A549 (cell line): Measurements from ENCODE around the gene ADAM10. TPM values are rescaled to one million over a fixed set of nuclear protein-coding genes. Genes with fewer than 3 reads are reported as not detected.

Experiments used
- ATAC-seq, 2 experiments: fragments of 200-7000 bp in 1 of 2; fragments of >200 bp in 1 of 2; cut with Nextera tagmentation in 1 of 2; cut with Tn5 transposase in 1 of 2; 3 replicates each; pipeline versions ENCODE4 v1.8.0 to v1.9.1; 2018 to 2020; ENCODE audit warnings: mild to moderate bottlenecking in 1 of 2, moderate library complexity in 1 of 2
- CTCF ChIA-PET: fragments of 300-600 bp; sonication (Branson Sonifier 250); formaldehyde crosslinking; extraction: SDS; loops from one replicate; lab custom pipeline; 2021; ENCODE audit warnings: antibody characterized with exemption, inconsistent platforms; lab: Yijun Ruan, JAX
- POLR2A ChIA-PET: fragments of 350-600 bp; formaldehyde crosslinking; extraction: SDS; loops from one replicate; lab custom pipeline; 2021; ENCODE audit warnings: antibody characterized with exemption, inconsistent platforms; lab: Yijun Ruan, JAX
- DNase-seq, 2 experiments: peaks; one replicate each; pipeline versions ENCODE4 v3.0.0 to v3.0.0-alpha.2; 2011 to 2016; ENCODE audit warnings: low read depth in 1 of 2, low spot score in 1 of 2
- FAIRE-seq: peaks from 2 replicates; lab custom pipeline; 2011; peaks lifted over from hg19 to GRCh38; lab: Jason Lieb, UNC
- H3K27ac ChIP-seq, 2 experiments: fragments of >200 bp; sonication (Bioruptor Twin); formaldehyde crosslinking; 3 replicates each; pipeline ENCODE4 v1.5.1; 2016 to 2017
- H3K4me1 ChIP-seq: fragments of >200 bp; sonication (Bioruptor Twin); formaldehyde crosslinking; 3 replicates; pipeline ENCODE4 v1.6.1; 2016
- H3K4me2 ChIP-seq: fragments of >200 bp; sonication (Bioruptor Twin); formaldehyde crosslinking; 3 replicates; pipeline ENCODE4 v1.6.1; 2016
- H3K4me3 ChIP-seq: fragments of >200 bp; sonication (Bioruptor Twin); formaldehyde crosslinking; 3 replicates; pipeline ENCODE4 v1.5.1; 2016
- H3K9me3 ChIP-seq: fragments of >200 bp; sonication (Bioruptor Twin); formaldehyde crosslinking; 3 replicates; pipeline ENCODE4 v1.6.1; 2016
- ATOH8 ChIP-seq: fragments of 250-450 bp; sonication (Bioruptor Pico); IDR thresholded peaks from 2 replicates; pipeline ENCODE4 v1.5.0; 2020; ENCODE audit warnings: low read depth, mild to moderate bottlenecking, moderate library complexity
- CHD2 ChIP-seq: fragments of 150-350 bp; IDR thresholded peaks from 2 replicates; pipeline ENCODE4 v1.6.1; 2014; ENCODE audit warnings: low read length; ENCODE audit not compliant: partially characterized antibody
- EHMT2 ChIP-seq: fragments of 200-600 bp; sonication (generic); IDR thresholded peaks from 2 replicates; pipeline ENCODE4 v1.6.1; 2016; ENCODE audit warnings: antibody characterized with exemption, low read depth, mild to moderate bottlenecking, moderate library complexity
- ESRRA ChIP-seq: fragments of 150-350 bp; IDR thresholded peaks from 2 replicates; pipeline ENCODE4 v1.6.1; 2014; ENCODE audit warnings: mild to moderate bottlenecking, low read length, borderline replicate concordance
- FOXS1 ChIP-seq: fragments of 250-450 bp; sonication (Bioruptor Pico); IDR thresholded peaks from 2 replicates; pipeline ENCODE4 v1.5.0; 2020; ENCODE audit warnings: mild to moderate bottlenecking, moderate library complexity
- JUNB ChIP-seq: fragments of >200 bp; sonication (Bioruptor Twin); formaldehyde crosslinking; IDR thresholded peaks from 2 replicates; pipeline ENCODE4 v1.6.1; 2016
- MAFK ChIP-seq: fragments of 450-650 bp; IDR thresholded peaks from 2 replicates; pipeline ENCODE4 v1.6.1; 2014; ENCODE audit not compliant: partially characterized antibody
- MYC ChIP-seq: IDR thresholded peaks from 2 replicates; pipeline ENCODE4 v1.6.1; 2012; ENCODE audit warnings: mild to moderate bottlenecking, inconsistent platforms, low read length, improper control_type of control experiment, borderline replicate concordance
- NR3C1 ChIP-seq: fragments of >200 bp; sonication (Bioruptor Twin); formaldehyde crosslinking; IDR thresholded peaks from 3 replicates; pipeline ENCODE4 v1.6.1; 2017
- PBX3 ChIP-seq: IDR thresholded peaks from 2 replicates; pipeline ENCODE4 v1.6.1; 2012
- REST ChIP-seq: fragments of 200-600 bp; sonication (generic); IDR thresholded peaks from 2 replicates; pipeline ENCODE4 v1.6.1; 2016; ENCODE audit warnings: antibody characterized with exemption, mild to moderate bottlenecking, moderate library complexity
- SREBF2 ChIP-seq: fragments of 450-650 bp; IDR thresholded peaks from 2 replicates; pipeline ENCODE4 v1.6.1; 2014; ENCODE audit warnings: mild to moderate bottlenecking, moderate library complexity
- TFCP2L1 ChIP-seq: fragments of 250-450 bp; sonication (Bioruptor Pico); IDR thresholded peaks from 2 replicates; pipeline ENCODE4 v1.5.0; 2021; ENCODE audit warnings: mild to moderate bottlenecking
- TP53 ChIP-seq: fragments of 250-450 bp; sonication (Bioruptor Pico); IDR thresholded peaks from 2 replicates; pipeline ENCODE4 v1.5.0; 2021; ENCODE audit warnings: mild to moderate bottlenecking, moderate library complexity
- ZC3H11A ChIP-seq: fragments of 450-650 bp; IDR thresholded peaks from 2 replicates; pipeline ENCODE4 v1.6.1; 2014; ENCODE audit warnings: antibody characterized with exemption, mild to moderate bottlenecking
- ZNF302 ChIP-seq: fragments of 250-450 bp; sonication (Bioruptor Pico); IDR thresholded peaks from 2 replicates; pipeline ENCODE4 v1.9.0; 2021; ENCODE audit warnings: inconsistent platforms, mild to moderate bottlenecking, moderate library complexity
- WGBS: methylation state at CpG from one replicate; pipeline ENCODE4 v1.1.6; 2017; ENCODE audit errors: missing lambda C conversion rate; 5-methylcytosine and 5-hydroxymethylcytosine counted together
- polyA plus RNA-seq, 4 experiments: library from polyadenylated mRNA; depleted of rRNA in 3 of 4; stranded (reverse); fragments of >200 nt; fragmentation: RNase III in 1 of 4; extraction: RNeasy Plus Mini Kit Qiagen cat#74134 plus additional on column Dnase treatment in 1 of 4; gene quantifications; 2 replicates in 3 of 4; 3 replicates in 1 of 4; pipeline ENCODE4 v1.2.3, GENCODE V29; 2011 to 2017

ADAM10 gene
- polyA plus RNA-seq, 2 of the 4 experiments (the other 2 are of a cell fraction), result 200 to 210 TPM

GRCh38 chr15:58587486-58587885, 162.0 kb downstream of the ADAM10 start (continued):
- TF ChIP-seq REST (no peak), CHD2 (no peak)

- Histone ChIP-seq H3K4me1 (peaks cover 15% of the 10 kb centered on the region; the same call in 1 of the 3 replicates), H3K9me3 (peaks cover 19% of the 10 kb centered on the region; the same call in 2 of the 3 replicates), H3K4me3 (no peak overlapping the region), H3K27ac (no peak overlapping the region), H3K4me2 (no peak overlapping the region)
- FAIRE-seq (no peak), ATAC-seq (peak in 1 of 2 experiments; percentile 32; a peak in 3 of 6 replicates), DNase-seq (no peak)
- CTCF ChIA-PET, result interaction anchor here (0.6 to 5.0 kb wide), 8 partner anchors 12 to 943 kb away, joined by 3 to 17 read pairs (median 3); no protein-coding TSS in a partner anchor
- TF ChIP-seq TP53 (CRISPR knock-in tag) (0 out of 2 replicates have a peak, but pooled peaks have one; percentile 52), ESRRA (no peak)
- whole genome bisulfite sequencing, result 92% methylated on average over 5 of the region's 5 CpGs
- POLR2A ChIA-PET, result interaction anchor here (0.6 kb wide), 1 partner anchor 161 kb away, joined by 3 read pairs; no protein-coding TSS in a partner anchor
Measured at GRCh38 chr15:58585693-58586443, 163.6 kb downstream of the ADAM10 start.

- CTCF ChIA-PET, result interaction anchor here (0.7 to 5.0 kb wide), 8 partner anchors 11 to 358 kb away, joined by 3 to 17 read pairs (median 3); partner anchors contain the start of gene MINDY2
- DNase-seq, result no peak
- 86% methylated on average over 6 of the region's 6 CpGs for WGBS
- Histone ChIP-seq H3K4me1 (peaks cover 11% of the 10 kb centered on the region; the same call in 1 of the 3 replicates), H3K4me3 (no peak overlapping the region), H3K27ac (peak overlapping the region in 1 of 2 experiments; percentile 16; a peak in 1 of 6 replicates), H3K9me3 (peaks cover 19% of the 10 kb centered on the region; the same call in 2 of the 3 replicates), H3K4me2 (no peak overlapping the region)
- ATAC-seq, result peak in 1 of 2 experiments; percentile 56; a peak in 4 of 6 replicates
- no peak for FAIRE-seq
- POLR2A ChIA-PET, result no interaction called here
- TF ChIP-seq ZC3H11A, result no peak
- no peak for TF ChIP-seq MAFK
- no peak for TF ChIP-seq SREBF2
- no peak for TF ChIP-seq NR3C1
- TF ChIP-seq TFCP2L1 (CRISPR knock-in tag), result no peak
- no peak for TF ChIP-seq FOXS1
- no peak for TF ChIP-seq JUNB
- no peak for TF ChIP-seq ZNF302
- TF ChIP-seq MYC, result no peak
- TF ChIP-seq EHMT2, result no peak
- no peak for TF ChIP-seq ATOH8 (CRISPR knock-in tag)
- no peak for TF ChIP-seq PBX3
Measured at GRCh38 chr15:58584789-58585461, 164.6 kb downstream of the ADAM10 start.
